Ammon's horn (tissue), 1 donor: Measurements from ENCODE around the gene VLDLR.

Experiments
- DNase-seq: peaks from one replicate; pipeline ENCODE4 v3.0.0-alpha.2; 2016; ENCODE audit warnings: low spot score

The VLDLR gene

DNA sequence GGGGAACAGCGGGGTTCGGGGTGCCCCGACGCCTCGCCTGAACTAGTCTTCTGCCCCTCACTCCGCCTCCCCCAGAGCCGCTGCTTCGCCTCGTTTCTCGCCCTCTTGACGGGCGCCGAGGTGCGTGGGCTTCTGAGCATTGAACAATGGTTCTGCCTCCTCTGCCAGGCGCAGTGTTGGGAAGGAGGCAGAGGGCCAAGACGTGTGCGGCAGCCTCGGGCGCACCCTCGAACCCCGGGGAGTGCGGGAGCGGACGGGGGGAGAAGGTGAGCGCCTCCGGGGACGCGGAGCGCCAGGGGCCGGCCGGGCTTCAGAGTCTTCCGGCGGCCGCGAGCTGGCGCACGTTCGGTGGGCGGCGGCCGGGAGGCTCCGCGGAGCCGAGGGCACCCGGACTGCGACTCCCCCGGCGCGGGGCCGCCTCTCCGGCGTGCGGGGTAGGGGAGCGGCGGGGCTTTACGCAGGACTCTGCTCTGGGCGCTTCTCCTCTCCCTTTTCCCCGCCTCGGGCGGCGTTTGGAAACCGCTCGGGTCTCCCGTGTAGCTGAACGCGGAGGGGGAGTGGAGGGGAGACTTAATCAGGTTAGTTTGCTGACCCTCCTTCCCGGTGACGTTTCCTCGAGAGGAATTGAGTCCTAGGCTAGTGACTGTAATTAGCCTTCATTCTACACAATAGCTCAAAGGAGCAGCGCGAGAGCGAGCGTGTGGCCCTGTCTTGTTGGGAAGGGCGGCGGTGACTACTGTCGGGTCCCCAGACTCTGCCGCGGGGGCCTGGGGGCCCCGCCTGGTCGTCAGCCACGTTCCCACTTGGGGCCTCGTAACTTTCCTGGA is 1.1 kb downstream of the VLDLR start:
- peak; percentile 59 for DNase-seq

GRCh38 chr9:2623288-2624050 is 1.9 kb downstream of the VLDLR start:
- peak; percentile 89 for DNase-seq

DNA sequence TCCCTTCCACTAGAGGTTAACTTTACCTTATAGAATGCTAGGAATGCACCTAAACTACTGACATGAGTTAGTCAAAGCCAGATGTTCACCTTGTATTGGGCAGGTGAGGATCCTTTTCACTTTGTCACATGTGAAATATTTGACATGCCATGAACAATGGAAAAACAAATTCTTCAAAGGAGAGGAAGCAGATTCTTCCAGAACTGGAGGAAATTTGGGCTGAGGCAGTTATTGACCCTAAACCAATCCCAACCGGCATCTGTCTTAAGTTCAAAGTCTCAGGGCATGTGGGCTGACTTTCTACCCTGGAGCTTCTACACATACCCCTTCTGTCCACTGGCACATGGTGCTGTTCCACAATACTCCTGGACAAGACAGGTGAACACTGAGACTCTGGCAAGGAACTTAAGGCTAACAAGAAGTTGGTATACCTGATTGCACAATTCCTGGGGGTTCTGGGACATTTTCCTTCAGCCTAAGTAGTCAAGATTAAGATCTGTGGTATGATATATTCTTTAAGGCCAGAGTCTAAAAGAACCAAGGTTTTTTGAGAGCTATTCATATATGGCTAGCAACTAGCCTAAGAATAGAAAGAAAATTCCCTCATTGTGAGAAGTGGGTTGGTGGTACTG is 2.6 kb downstream of the VLDLR start:
- no peak for DNase-seq

DNA sequence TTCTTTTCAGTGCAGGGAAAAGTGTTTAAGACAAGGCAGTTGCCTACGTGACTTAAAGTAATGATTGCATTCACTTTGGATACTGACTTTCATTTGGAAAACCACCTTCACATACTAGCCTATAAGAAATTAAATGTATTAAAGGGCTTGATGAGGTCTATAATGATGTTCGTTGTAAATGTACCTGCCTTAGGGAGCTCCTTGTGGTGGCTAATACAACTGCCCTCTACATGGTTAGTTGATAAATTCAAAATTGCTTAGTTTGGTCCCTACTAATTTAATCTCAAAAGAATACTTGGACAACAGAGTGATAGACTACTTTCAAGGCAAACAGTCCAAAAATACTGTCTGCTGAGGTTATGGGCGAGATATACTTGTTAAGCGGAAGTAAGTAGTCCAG is 3.8 kb downstream of the VLDLR start:
- no peak for DNase-seq

- DNase-seq = no peak
Observed at GRCh38 chr9:2628919-2629318, 7.3 kb downstream of the VLDLR start.

GRCh38 chr9:2630158-2630557 is 8.6 kb downstream of the VLDLR start:
- no peak for DNase-seq

DNA sequence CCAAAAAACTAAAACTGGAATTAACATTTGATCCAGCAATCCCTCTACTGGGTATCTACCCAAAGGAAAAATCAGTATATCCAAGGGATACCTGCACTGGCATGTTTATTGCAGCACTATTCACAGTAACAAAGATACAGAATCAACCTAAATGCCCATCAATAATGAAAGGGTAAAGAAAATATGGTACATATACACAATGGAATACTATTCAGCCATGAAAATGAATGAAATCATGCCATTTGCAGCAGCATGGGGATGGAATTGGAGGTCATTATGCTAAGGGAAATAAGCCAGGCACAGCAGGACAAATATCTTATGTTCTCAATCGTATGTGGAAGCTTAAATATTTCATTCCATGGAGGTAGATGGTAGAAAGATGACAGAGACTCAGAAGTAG is 9.7 kb downstream of the VLDLR start:
- no peak for DNase-seq

DNA sequence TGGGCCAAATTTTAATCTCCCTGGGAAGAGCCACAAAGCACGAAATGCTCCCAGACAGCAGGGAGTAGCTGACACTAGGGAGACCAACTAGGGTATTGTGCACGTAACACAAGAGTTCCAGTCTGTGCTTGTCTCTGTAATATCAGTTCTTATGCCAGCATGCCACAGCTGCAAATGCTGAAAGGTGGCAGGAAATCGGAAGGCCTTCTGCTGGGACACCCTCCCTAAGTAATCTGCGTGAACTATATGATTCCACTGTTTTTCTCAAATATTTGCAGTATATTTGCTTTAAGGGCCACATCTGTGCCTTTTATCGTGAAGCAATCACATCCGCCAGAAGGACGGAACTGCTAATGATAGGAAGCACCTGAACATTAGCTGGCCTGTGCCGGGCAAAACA is 12.6 kb downstream of the VLDLR start:
- DNase-seq = peak; percentile 82

DNA sequence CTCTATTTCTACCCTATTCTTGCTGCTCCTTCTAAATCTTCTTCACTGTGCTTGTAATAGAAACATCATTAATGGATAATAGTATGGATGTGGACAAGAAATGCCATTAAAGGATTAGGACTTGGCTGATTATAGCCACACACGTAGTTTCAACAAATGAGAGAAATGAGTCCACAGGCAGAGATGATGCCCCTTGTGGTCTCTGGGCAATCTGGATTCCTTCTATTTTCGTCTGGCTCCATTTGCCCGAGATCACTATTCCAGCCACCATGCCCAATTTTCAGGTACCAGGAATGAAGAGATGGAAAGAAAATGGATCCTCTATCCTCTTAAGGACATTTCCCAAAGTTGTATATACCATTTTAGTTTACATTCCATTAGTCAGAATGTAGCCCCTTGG is 13.2 kb downstream of the VLDLR start:
- DNase-seq = no peak

DNA sequence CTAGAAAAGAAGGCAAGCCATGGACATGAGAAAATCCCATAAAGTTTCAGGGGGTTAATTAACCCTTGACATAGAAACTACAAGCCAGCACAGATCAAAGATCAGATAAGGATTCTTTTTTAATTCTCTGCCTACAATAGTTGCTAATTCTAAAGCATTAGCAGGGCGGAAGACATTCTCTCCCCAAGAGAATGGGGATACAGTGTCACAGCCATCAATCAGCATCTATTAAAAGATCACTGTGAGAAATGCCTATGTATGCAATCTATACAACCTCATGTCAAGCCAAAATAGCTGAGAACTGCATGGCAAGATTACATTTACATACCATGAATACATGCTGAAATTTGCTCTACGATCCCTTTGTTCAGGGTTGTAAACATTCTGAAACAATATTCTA is 14.3 kb downstream of the VLDLR start:
- no peak for DNase-seq

- no peak for DNase-seq
Observed at GRCh38 chr9:2637390-2637789, 15.8 kb downstream of the VLDLR start.

DNA sequence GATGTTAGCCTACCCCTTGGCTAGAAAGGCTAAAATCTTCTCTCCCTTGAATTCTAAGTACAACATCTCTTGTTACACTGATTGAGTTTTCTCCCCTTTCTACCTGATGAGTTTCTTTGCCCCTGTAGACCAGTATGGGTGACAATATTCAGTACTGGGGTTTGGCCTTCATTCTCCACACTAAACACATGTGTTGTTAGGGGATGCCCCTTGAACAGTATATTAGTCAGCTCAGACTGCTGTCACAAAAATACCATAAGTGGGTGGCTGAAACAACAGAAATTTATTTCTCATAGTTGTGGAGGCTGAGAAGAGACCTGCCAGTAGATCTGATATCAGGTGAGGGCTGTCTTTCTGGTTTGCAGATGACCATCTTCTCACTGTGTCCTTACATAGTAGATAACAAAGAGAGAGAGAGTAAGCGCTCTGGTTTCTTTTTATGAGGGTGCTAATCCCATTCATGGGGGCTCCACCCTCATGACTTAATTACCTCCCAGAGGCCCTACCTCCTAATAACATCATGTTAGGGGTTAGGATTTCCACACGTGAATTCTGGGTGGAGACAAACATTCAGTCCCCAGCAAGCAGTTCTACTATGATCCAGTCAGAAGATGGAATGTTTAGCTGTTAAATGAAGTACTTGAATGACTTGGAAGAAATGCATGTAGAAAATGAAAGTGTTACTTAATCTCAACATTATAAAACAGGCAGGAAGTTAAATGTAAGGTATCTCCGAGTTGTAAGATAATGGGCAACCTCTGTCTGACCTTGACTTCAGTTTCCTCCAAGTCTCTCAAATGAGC is 17.5 kb downstream of the VLDLR start:
- DNase-seq = no peak

GRCh38 chr9:2639786-2640185 is 18.2 kb downstream of the VLDLR start:
- no peak for DNase-seq

- DNase-seq = no peak
Observed at GRCh38 chr9:2640570-2640969, 19.0 kb downstream of the VLDLR start.

- DNase-seq = no peak
Observed at GRCh38 chr9:2641033-2641432, 19.4 kb downstream of the VLDLR start.

- DNase-seq = no peak
Observed at GRCh38 chr9:2642068-2642467, 20.5 kb downstream of the VLDLR start.

DNA sequence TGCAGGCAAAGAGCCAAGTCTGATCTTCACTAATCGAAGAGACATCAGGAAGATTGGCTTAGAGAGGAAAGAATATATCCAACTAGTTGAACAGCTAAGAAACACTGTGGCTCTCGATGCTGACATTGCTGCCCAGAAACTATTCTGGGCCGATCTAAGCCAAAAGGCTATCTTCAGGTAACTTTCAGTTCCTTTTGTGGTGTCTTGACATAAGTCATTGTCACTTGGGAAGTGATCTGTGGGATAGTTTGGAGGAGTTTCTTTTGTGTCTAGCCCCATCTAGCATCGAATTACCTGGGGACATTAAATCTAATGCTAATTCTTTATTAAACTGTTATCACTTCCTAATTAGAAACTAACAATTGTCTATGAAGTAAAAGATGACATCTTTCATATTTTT is 24.0 kb downstream of the VLDLR start:
- DNase-seq = no peak

- no peak for DNase-seq
Observed at GRCh38 chr9:2655411-2655901, 33.9 kb downstream of the VLDLR start.

- no peak for DNase-seq
Observed at GRCh38 chr9:2657427-2657826, 35.8 kb downstream of the VLDLR start.

DNA sequence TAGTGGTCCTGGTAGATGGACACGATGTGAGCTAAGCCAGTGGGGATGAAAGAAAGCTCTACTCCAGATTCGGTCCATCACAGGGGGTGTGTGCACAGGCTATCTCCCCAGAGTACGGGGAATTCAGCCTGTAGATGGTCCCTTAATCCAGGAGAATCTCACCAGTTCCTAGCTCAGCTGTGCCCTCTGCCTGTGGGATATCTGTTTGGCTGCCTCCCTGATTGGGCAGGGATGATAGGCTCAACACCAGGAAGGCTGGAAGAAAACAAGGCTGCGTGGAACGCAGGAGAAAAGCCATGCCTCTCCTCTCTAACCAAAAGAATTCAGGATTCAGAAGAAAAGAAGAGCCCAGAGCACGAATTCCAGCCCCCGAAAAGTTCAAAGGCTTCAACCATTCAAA is 40.9 kb downstream of the VLDLR start:
- DNase-seq = peak; percentile 73

DNA sequence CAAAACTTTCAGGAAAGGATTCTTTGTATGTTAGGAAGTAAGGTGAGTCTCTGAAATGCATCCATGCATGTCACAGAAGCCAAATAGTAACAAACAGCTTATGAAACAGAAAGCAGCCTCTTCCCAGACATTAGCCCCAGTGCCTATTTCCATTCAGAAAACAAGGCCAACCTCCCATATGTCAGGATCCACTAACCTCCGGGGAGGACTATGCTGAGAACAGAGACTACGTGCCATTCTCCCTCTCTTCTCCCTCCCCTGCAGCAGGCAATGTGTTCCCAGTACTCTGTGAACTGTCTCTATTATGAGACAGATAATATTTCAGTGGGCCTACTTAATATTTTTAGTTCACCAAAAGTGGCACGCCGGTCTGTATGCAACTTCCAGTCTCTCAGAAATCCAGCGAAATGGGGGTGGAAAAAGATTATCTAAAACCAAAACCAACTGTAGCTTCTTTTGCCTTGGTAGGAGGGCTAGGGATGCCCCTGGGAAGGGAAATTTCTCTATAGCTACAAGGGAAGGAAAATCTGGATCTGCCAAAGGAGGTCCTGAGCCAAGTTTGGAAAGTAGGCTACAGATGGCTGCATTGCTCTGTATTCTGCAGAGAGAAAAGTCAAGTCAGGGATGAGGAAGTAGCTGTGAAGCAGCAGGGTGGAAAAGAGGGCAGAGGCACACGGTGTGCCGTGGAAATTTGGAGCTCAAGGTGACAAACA is 42.0 kb downstream of the VLDLR start:
- DNase-seq = peak; percentile 62
